PFSK-1 (cell line): ENCODE data around the gene MYH9.

Experiments
- FOXP2 ChIP-seq: optimal IDR thresholded peaks from 2 replicates; pipeline ENCODE3; 2011; ENCODE audit warnings: borderline replicate concordance, control low read depth, inconsistent platforms; ENCODE audit not compliant: insufficient read depth; ENCODE audit errors: extremely low read length, extremely low read depth
- POLR2AphosphoS5 ChIP-seq: IDR thresholded peaks from 2 replicates; pipeline ENCODE4 v1.6.1; 2012; ENCODE audit warnings: low read depth, mild to moderate bottlenecking, control low read depth, low read length, moderate library complexity
- SIN3A ChIP-seq: IDR thresholded peaks from 2 replicates; pipeline ENCODE4 v1.6.1; 2012; ENCODE audit warnings: mild to moderate bottlenecking, low read length, moderate library complexity, borderline replicate concordance; ENCODE audit not compliant: insufficient read depth
- TAF1 ChIP-seq: IDR thresholded peaks from 2 replicates; pipeline ENCODE4 v1.6.1; 2012; ENCODE audit warnings: low read length, control low read depth, borderline replicate concordance; ENCODE audit not compliant: insufficient read depth
- TF ChIP-seq, protein P1 (sequence below), 2 experiments: IDR thresholded peaks; 2 replicates each; pipeline versions ENCODE4 v1.6.1 to v1.8.0; 2011 to 2012; ENCODE audit warnings: low read depth in 2 of 2, low read length in 2 of 2, control low read depth in 1 of 2, inconsistent platforms in 1 of 2, mild to moderate bottlenecking in 1 of 2, moderate library complexity in 1 of 2; ENCODE audit not compliant: insufficient read depth in 1 of 2

Gene MYH9

DNA sequence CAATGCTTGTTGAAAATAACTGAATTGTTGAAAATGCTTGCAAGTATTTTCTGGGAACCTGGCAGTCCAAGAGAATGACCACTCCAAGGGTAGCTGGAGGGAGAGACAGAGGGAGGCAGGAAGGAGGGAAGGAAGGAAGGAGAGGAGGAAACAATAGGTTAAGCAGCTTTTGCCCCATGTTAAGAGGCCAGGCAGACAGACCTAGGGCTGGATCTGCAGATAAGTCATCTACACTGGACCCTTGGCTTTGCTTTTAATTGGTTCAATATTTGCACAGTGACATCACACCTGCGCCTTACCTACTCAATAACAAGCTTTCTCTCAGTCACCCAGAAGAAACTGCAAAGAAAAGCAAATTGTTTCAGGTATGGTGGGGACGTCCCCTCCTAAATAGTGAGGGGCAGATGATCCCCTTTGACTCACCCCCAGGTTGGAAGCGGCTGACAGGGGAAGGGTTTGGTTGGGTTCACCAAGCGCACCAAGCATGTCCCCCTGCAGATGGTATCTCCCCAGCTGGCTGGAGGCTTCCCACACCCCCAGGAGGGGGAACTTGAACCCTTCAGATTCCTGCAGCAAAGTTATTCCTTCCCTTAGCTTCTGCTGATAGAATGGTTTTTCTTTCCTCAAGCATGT lies 24.3 kb downstream of the MYH9 start:
- TF ChIP-seq SIN3A (no peak), TAF1 (no peak), POLR2AphosphoS5 (no peak), FOXP2 (no peak)
- TF ChIP-seq, protein P1, sequence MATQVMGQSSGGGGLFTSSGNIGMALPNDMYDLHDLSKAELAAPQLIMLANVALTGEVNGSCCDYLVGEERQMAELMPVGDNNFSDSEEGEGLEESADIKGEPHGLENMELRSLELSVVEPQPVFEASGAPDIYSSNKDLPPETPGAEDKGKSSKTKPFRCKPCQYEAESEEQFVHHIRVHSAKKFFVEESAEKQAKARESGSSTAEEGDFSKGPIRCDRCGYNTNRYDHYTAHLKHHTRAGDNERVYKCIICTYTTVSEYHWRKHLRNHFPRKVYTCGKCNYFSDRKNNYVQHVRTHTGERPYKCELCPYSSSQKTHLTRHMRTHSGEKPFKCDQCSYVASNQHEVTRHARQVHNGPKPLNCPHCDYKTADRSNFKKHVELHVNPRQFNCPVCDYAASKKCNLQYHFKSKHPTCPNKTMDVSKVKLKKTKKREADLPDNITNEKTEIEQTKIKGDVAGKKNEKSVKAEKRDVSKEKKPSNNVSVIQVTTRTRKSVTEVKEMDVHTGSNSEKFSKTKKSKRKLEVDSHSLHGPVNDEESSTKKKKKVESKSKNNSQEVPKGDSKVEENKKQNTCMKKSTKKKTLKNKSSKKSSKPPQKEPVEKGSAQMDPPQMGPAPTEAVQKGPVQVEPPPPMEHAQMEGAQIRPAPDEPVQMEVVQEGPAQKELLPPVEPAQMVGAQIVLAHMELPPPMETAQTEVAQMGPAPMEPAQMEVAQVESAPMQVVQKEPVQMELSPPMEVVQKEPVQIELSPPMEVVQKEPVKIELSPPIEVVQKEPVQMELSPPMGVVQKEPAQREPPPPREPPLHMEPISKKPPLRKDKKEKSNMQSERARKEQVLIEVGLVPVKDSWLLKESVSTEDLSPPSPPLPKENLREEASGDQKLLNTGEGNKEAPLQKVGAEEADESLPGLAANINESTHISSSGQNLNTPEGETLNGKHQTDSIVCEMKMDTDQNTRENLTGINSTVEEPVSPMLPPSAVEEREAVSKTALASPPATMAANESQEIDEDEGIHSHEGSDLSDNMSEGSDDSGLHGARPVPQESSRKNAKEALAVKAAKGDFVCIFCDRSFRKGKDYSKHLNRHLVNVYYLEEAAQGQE (IDR thresholded peaks at IDR 0.05; ENCODE audit: insufficient read depth in 1 of 2, low read depth in 2 of 2, low read length in 2 of 2) = no peak

DNA sequence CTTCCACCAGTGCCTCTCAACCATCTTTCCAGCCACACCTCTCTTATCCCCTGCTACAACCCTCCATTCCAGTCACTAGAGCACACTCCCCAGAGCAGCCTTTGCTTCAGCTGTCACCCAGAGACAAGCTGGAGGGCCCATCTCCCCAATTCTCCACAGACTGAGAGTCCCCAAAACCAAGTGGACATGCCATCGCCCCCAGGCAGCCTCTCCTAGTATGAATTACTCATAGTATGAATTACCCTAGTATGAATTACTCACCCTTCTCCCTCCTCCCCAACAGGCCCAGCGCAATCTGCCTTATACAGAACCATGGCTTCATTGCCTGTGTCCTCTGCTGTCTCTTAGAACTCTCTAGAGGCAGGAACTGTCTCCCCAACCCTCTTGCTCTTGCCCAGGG lies 24.8 kb downstream of the MYH9 start:
- no peak for TF ChIP-seq FOXP2
- TF ChIP-seq, protein P1 (IDR thresholded peaks at IDR 0.05; ENCODE audit: insufficient read depth in 1 of 2, low read depth in 2 of 2, low read length in 2 of 2) = no peak
- no peak for TF ChIP-seq POLR2AphosphoS5

DNA sequence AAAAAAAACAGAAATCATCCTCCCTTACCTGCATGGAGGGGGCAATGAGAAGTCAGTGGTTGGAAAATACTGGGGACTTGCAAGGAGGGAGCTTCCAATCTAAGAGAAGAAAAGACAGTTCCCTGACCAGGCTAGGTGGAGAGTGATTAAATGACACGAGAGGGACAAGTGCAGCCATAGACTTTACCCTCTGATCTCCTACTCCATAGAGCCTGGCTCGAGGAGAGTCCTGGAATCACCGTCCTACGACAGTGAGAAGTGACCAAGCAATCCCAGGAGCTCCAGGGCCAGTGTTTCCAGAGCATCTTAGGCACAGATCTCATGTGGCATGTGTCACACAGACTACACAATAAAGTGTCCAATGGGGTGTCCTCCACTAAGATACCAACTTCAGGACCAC lies 25.7 kb downstream of the MYH9 start:
- TF ChIP-seq SIN3A (no peak), TAF1 (no peak), FOXP2 (no peak), POLR2AphosphoS5 (no peak)
- TF ChIP-seq, protein P1 (IDR thresholded peaks at IDR 0.05; ENCODE audit: insufficient read depth in 1 of 2, low read depth in 2 of 2, low read length in 2 of 2) = no peak

DNA sequence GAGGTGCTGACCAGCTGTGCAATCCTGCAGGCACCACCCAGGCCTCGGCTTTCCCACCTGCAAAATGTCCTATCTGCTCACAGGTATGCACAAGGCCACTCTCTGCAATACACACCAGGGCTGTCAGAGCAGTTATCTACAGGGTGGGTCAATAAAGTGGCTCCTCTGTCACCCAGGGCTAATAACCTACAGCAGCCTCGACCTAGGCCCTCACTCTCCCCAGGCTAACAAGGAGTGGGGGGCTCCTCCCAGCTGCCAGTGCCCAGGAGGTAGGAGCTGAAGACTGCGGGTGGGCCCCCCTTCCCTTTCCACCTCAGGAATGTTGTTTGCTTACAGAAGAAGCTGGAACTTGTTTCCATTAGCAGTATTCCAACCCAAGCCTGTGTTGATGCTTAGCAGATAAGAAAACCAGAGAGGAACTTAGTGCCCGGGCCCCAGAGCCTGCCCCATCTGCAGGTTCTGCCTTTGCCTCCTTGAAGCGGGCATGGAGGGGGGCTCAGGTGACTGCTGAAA lies 26.8 kb downstream of the MYH9 start:
- TF ChIP-seq FOXP2 = no peak
- no peak for TF ChIP-seq TAF1
- no peak for TF ChIP-seq POLR2AphosphoS5
- TF ChIP-seq, protein P1 (IDR thresholded peaks at IDR 0.05; ENCODE audit: insufficient read depth in 1 of 2, low read depth in 2 of 2, low read length in 2 of 2) = no peak
- no peak for TF ChIP-seq SIN3A
